DMS53 treated with DMSO at 0.1 percent for 48 hours (cell line): ENCODE measurements around the gene TADA2B.

Source experiments
- DNase-seq: peaks from one replicate; lab custom pipeline; 2025; ENCODE audit not compliant: unreplicated experiment; lab: John Stamatoyannopoulos, UW

The TADA2B gene

GRCh38 chr4:7040765-7041164 is 2.4 kb upstream of the TADA2B start:
- DNase-seq, result no peak

- DNase-seq, result no peak
Measured at GRCh38 chr4:7041246-7041645, 1.9 kb upstream of the TADA2B start.

- DNase-seq, result peak; percentile 51
Measured at GRCh38 chr4:7041801-7042502, 1.2 kb upstream of the TADA2B start.

GRCh38 chr4:7042503-7043283 is 479 bp upstream of the TADA2B start:
- DNase-seq, result peak; percentile 98

GRCh38 chr4:7044137-7044930 is 1.2 kb downstream of the TADA2B start:
- no peak for DNase-seq

- no peak for DNase-seq
Measured at GRCh38 chr4:7045553-7045952, 2.4 kb downstream of the TADA2B start.

GRCh38 chr4:7045961-7046921 is 3.1 kb downstream of the TADA2B start:
- DNase-seq, result no peak

- no peak for DNase-seq
Measured at GRCh38 chr4:7046971-7047370, 3.8 kb downstream of the TADA2B start.

- no peak for DNase-seq
Measured at GRCh38 chr4:7048642-7049041, 5.5 kb downstream of the TADA2B start.

- DNase-seq, result no peak
Measured at GRCh38 chr4:7049295-7049694, 6.1 kb downstream of the TADA2B start.

- no peak for DNase-seq
Measured at GRCh38 chr4:7049739-7050138, 6.6 kb downstream of the TADA2B start.

GRCh38 chr4:7050481-7051143 is 7.4 kb downstream of the TADA2B start:
- DNase-seq, result no peak

GRCh38 chr4:7051144-7051495 is 7.9 kb downstream of the TADA2B start:
- DNase-seq, result no peak

- no peak for DNase-seq
Measured at GRCh38 chr4:7051905-7052304, 8.7 kb downstream of the TADA2B start.

- no peak for DNase-seq
Measured at GRCh38 chr4:7052313-7052712, 9.1 kb downstream of the TADA2B start.

- DNase-seq, result no peak
Measured at GRCh38 chr4:7052923-7053715, 9.9 kb downstream of the TADA2B start.

- no peak for DNase-seq
Measured at GRCh38 chr4:7054106-7054880, 11.1 kb downstream of the TADA2B start.

GRCh38 chr4:7055111-7055989 is 12.2 kb downstream of the TADA2B start:
- DNase-seq, result no peak
